GM18907 (cell line): ENCODE results near the gene TCF15.
"Not testable (repeated sequence)": the region's sequence is repeated elsewhere in the genome, so short reads cannot be mapped to it uniquely, and the experiment has no call there.

Experiments used
- ATAC-seq: cut with Tn5 transposase; IDR thresholded peaks from one replicate; pipeline ENCODE4 v1.9.1; 2021; ENCODE audit warnings: mild to moderate bottlenecking, moderate library complexity; ENCODE audit not compliant: unreplicated experiment

The TCF15 gene

DNA sequence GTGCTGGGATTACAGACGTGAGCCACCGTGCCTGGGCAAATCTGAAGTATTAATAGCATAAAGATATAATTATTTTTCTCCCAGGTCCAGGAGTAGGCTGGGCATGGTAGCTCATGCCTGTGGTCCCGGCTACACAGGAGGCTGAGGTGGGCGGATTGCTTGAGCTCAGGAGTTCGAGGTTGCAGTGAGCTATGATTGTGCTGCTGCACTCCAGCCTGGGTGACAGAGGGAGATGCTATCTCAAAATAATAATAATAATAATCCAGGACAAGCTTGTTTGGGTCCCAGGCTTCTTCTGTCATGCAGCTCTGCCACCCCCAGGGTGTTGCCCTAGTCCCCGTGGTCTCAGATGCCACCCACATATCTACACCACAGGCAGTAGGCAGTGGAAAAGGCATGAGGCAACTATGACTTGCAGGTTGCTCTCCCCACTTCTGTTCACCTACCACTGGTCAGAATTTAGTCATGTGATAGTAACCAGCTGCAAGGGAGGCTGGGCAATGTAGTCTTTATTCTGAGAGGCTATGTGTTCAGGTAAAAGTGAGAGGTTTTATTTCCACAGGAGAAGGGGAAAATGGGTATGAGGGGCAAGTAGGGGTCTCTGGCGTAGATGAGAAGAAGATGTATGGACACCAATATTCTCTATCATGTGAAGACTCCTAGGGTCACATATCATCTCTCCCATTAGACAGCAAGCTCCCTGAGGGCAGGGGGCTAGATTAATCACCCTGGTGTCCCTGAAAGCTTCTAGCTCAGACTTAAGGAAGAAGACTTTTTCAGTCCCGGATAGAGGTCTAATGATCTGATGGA lies 25.7 kb downstream of the TCF15 start:
- no peak for ATAC-seq

- no peak for ATAC-seq
Measured at GRCh38 chr20:582204-582603, 27.9 kb downstream of the TCF15 start.

- not testable (repeated sequence) for ATAC-seq
Measured at GRCh38 chr20:578940-579690, 31.0 kb downstream of the TCF15 start.

- no peak for ATAC-seq
Measured at GRCh38 chr20:577167-577791, 32.8 kb downstream of the TCF15 start.

DNA sequence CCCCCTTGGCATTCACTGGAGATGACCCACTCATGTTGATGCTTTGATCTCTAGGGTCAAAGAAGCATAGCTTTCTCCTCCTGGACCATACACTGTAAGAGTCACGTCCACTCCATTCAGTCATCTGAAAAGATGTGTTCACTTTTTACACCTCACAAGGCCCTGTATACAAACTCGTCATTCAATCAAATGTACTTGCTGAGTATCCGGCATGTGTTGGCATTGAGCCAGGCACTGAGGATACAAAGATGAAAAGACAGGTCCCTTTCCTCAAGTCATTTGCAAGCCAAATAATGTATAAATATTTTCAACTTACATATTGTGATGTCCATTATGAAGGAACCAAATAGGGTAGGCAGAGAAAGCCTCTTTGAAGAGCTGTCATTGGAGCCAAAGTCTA lies 34.0 kb downstream of the TCF15 start:
- no peak for ATAC-seq

- ATAC-seq, result no peak
Measured at GRCh38 chr20:575230-575629, 34.9 kb downstream of the TCF15 start.

DNA sequence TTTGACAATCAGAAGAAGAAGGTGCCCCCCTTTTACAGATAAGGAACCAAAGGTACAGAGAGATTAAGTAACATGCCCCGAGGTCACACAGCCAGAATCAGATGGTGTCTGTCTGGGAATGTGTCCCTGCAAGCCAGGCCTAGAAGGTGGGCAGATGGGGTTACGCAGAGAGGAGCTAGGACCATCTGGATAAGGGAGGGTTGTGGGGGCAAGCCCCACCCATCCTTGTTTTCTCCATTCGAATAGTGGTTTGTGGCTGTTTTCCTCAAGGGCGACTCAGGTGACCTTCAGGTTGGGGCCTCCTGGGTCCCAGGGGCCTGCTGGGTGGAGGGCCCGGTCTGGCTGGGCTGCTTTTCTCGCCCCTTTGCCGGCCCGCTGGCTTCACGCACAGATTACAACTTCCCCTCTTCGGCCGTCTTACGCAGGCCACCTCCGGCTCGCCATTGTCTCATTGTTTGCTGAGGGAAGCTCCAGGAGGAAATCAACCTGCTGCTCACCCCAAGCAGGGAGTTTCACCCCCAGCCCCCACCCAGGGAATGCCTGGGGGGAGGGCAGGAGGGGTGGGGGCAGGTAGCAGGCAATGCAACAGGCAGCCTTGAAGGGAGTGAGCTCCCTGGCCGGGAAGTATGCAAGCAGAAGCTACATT lies 35.7 kb downstream of the TCF15 start:
- ATAC-seq, result no peak

GRCh38 chr20:573414-574296 lies 36.5 kb downstream of the TCF15 start:
- no peak for ATAC-seq

GRCh38 chr20:572727-573126 lies 37.4 kb downstream of the TCF15 start:
- ATAC-seq, result no peak

DNA sequence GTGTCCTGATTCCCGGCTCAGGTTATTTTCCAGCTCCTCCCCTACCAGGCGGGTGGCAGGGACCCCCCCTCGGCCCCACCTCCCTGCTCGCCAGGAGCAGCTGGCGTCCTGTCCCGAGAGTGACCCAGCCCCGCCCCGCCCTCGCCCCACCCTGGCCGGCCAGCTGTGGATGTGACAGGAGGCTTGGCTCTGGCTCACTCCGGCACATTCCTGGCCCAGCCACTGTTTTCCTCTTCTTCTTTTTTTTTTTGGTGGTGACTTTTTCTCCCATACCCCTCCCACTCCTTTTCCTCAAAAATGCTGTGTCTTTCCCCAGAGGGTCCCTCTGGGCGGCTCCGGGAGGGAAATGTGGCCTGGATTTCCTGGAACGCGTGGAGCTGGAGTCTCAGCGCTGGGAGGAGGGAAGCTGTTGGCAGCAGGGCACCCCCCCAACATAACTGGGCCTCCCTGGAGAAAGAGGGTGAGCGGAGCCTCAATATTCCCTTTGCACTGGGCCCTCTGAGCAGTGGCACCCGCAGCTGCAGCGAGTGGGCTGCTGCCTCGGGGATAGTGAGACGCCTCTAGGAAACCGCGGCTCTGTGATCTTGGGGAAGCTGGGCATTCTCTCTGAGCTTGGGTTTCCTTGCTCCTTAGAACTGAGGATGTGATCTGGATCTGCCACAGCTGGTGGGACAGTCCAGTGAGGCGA lies 38.2 kb downstream of the TCF15 start:
- no peak for ATAC-seq

GRCh38 chr20:568673-569415 lies 41.3 kb downstream of the TCF15 start:
- no peak for ATAC-seq

GRCh38 chr20:568097-568652 lies 41.9 kb downstream of the TCF15 start:
- no peak for ATAC-seq

DNA sequence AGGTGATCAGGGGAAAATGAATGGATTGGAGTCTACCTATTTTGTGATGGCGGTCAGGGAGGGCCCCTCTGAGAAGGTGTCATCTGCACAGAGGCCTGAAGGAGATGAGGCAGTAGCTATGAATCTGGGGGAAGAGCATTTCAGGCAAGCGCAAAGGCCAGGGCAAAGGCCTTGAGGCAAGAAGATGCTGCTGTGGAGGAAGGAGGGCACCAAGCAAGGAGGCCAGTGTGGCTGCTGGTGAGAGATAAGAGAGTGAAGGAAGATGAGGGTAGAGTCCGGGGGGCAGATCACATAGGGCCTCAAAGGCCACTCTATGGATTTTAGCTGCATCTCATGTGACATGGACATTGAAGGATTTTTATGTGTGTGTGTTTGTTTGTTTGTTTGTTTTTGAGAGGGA lies 45.9 kb downstream of the TCF15 start:
- ATAC-seq, result no peak

DNA sequence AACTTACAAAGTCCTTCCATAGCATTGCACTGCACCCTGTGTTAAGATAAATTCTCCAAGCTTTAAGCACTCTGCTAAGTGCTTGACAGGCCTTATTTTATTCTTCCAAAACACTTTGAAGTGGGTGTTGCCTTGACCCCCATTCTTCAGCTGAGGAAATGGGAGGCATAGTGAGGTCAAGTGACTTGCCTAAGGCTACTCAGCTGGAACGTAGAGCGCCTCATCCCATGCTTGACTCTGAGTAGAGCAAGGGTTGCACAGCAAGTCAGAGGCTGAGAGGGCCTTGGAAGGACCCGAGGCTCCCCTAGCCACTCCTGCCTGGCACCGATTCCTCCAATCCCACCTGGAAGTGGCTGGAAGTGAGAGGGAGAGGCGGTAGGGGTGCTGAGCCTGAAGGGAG lies 46.9 kb downstream of the TCF15 start:
- no peak for ATAC-seq

DNA sequence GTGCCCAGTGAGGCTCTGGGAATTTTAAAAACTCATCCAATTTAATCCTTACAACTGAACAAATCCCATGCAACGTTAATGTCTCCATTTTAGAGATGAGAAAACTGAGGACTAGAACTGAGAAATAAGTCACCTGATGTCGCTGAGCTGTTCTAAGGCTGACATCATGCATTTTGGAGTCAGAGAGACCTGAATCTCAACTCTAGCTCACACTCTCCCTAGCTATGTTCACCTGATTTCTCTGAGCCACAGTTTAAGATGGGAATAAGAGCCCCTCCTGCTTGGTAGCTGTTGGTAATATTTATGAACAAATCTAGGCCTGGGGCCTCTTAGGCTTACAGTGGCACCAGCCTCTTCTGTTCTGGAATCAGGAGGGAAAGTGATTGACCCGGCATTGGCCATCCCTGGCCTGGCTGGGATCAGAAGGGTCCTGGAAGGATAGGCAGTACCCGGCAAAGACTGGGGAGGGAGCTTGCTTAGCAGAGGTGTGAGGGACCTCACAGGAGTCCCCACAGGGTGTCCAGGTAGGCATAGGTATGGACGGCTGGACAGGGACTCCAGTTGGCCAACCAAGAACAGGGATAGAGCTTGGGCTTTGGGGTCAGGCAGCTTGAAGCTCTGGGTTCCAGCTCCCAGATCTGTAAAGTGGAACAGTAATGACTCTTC lies 47.7 kb downstream of the TCF15 start:
- ATAC-seq, result no peak

GRCh38 chr20:561437-562231 lies 48.5 kb downstream of the TCF15 start:
- no peak for ATAC-seq

- no peak for ATAC-seq
Measured at GRCh38 chr20:560680-561079, 49.4 kb downstream of the TCF15 start.
